ENCODE measurements around the gene OPCML.

Gene OPCML

GRCh38 chr11:133023232-133023631, 509.1 kb downstream of the OPCML start:
- no peak for DNase-seq (ENCODE audit: low spot score)

- no peak for DNase-seq (ENCODE audit: low spot score)
Observed at GRCh38 chr11:133021553-133021952, 510.7 kb downstream of the OPCML start.

- no peak for DNase-seq (ENCODE audit: low spot score)
Observed at GRCh38 chr11:133020372-133020714, 512.0 kb downstream of the OPCML start.

- no peak for DNase-seq (ENCODE audit: low spot score)
Observed at GRCh38 chr11:133019545-133020371, 512.5 kb downstream of the OPCML start.

- DNase-seq (ENCODE audit: low spot score), result no peak
Observed at GRCh38 chr11:133015457-133015856, 516.8 kb downstream of the OPCML start.

- DNase-seq (ENCODE audit: low spot score), result no peak
Observed at GRCh38 chr11:133014337-133014736, 518.0 kb downstream of the OPCML start.

GRCh38 chr11:133012803-133013202, 519.5 kb downstream of the OPCML start:
- DNase-seq (ENCODE audit: low spot score), result no peak

- no peak for DNase-seq (ENCODE audit: low spot score)
Observed at GRCh38 chr11:133011604-133012003, 520.7 kb downstream of the OPCML start.

GRCh38 chr11:133007027-133007584, 525.2 kb downstream of the OPCML start:
- DNase-seq (ENCODE audit: low spot score), result no peak

GRCh38 chr11:133004369-133004768, 527.9 kb downstream of the OPCML start:
- DNase-seq (ENCODE audit: low spot score), result no peak

- DNase-seq (ENCODE audit: low spot score), result no peak
Observed at GRCh38 chr11:132999516-132999915, 532.8 kb downstream of the OPCML start.

- no peak for DNase-seq (ENCODE audit: low spot score)
Observed at GRCh38 chr11:132999031-132999430, 533.3 kb downstream of the OPCML start.

- DNase-seq (ENCODE audit: low spot score), result no peak
Observed at GRCh38 chr11:132997396-132997795, 534.9 kb downstream of the OPCML start.

- DNase-seq (ENCODE audit: low spot score), result no peak
Observed at GRCh38 chr11:132994966-132995365, 537.3 kb downstream of the OPCML start.

GRCh38 chr11:132993991-132994502, 538.3 kb downstream of the OPCML start:
- no peak for DNase-seq (ENCODE audit: low spot score)

- DNase-seq (ENCODE audit: low spot score), result no peak
Observed at GRCh38 chr11:132992838-132993631, 539.3 kb downstream of the OPCML start.

- DNase-seq (ENCODE audit: low spot score), result no peak
Observed at GRCh38 chr11:132988411-132988810, 543.9 kb downstream of the OPCML start.

- DNase-seq (ENCODE audit: low spot score), result no peak
Observed at GRCh38 chr11:132987936-132988335, 544.4 kb downstream of the OPCML start.

- DNase-seq (ENCODE audit: low spot score), result no peak
Observed at GRCh38 chr11:132983641-132983978, 548.7 kb downstream of the OPCML start.

- DNase-seq (ENCODE audit: low spot score), result no peak
Observed at GRCh38 chr11:132982772-132983640, 549.3 kb downstream of the OPCML start.

- DNase-seq (ENCODE audit: low spot score), result no peak
Observed at GRCh38 chr11:132981131-132981956, 551.0 kb downstream of the OPCML start.

All from hematopoietic multipotent progenitor cell treated with erythropoietin and hydrocortisone succinate and interleukin-3 and kit ligand, for 17 days (in vitro differentiated cells).